Activated T-helper 1 cell treated with Interleukin-2 at 50 U/mL for 16 hours (primary cell): ENCODE measurements around the gene WFIKKN2.
"Not testable (repeated sequence)": the region's sequence is repeated elsewhere in the genome, so short reads cannot be mapped to it uniquely, and the experiment has no call there.

Source experiments
- DNase-seq: peaks from one replicate; pipeline ENCODE4 v3.0.0-alpha.2; 2020; ENCODE audit warnings: low read depth

The WFIKKN2 gene

GRCh38 chr17:50835301-50836234 lies at the start of gene WFIKKN2:
Gene WFIKKN2 (plus strand): TSS chr17:50835586. CDS start chr17:50835938, 352 bp downstream.
- no peak for DNase-seq

GRCh38 chr17:50785946-50786570 lies 49.3 kb upstream of the WFIKKN2 start:
- DNase-seq = no peak

GRCh38 chr17:50787106-50787505 lies 48.3 kb upstream of the WFIKKN2 start:
- no peak for DNase-seq

GRCh38 chr17:50790618-50791017 lies 44.8 kb upstream of the WFIKKN2 start:
- DNase-seq = no peak

GRCh38 chr17:50792132-50792531 lies 43.3 kb upstream of the WFIKKN2 start:
- no peak for DNase-seq

GRCh38 chr17:50793007-50793406 lies 42.4 kb upstream of the WFIKKN2 start:
- no peak for DNase-seq

GRCh38 chr17:50794361-50794760 lies 41.0 kb upstream of the WFIKKN2 start:
- no peak for DNase-seq

- DNase-seq = no peak
Measured at GRCh38 chr17:50797135-50797810, 38.1 kb upstream of the WFIKKN2 start.

- no peak for DNase-seq
Measured at GRCh38 chr17:50798424-50799288, 36.7 kb upstream of the WFIKKN2 start.

GRCh38 chr17:50799582-50799981 lies 35.8 kb upstream of the WFIKKN2 start:
- no peak for DNase-seq

GRCh38 chr17:50800196-50800700 lies 35.1 kb upstream of the WFIKKN2 start:
- DNase-seq = no peak

- DNase-seq = no peak
Measured at GRCh38 chr17:50802609-50803571, 32.5 kb upstream of the WFIKKN2 start.

GRCh38 chr17:50803676-50804075 lies 31.7 kb upstream of the WFIKKN2 start:
- no peak for DNase-seq

- not testable (repeated sequence) for DNase-seq
Measured at GRCh38 chr17:50804749-50805475, 30.5 kb upstream of the WFIKKN2 start.

- DNase-seq = no peak
Measured at GRCh38 chr17:50805486-50805885, 29.9 kb upstream of the WFIKKN2 start.

GRCh38 chr17:50806141-50806643 lies 29.2 kb upstream of the WFIKKN2 start:
- DNase-seq = no peak

GRCh38 chr17:50807009-50807408 lies 28.4 kb upstream of the WFIKKN2 start:
- no peak for DNase-seq

- no peak for DNase-seq
Measured at GRCh38 chr17:50807675-50808074, 27.7 kb upstream of the WFIKKN2 start.

- DNase-seq = no peak
Measured at GRCh38 chr17:50808413-50808812, 27.0 kb upstream of the WFIKKN2 start.
